Mammary epithelial cell (primary cell): ENCODE results near the gene CIDEA.

Experiments
- CTCF ChIP-seq, 2 donors: IDR thresholded peaks in 1 of 2; conservative IDR thresholded peaks in 1 of 2; 2 replicates each; pipeline ENCODE4 v1.5.1; 2011 to 2012; ENCODE audit warnings: inconsistent platforms in 2 of 2, low read length in 2 of 2, mild to moderate bottlenecking in 2 of 2, control low read depth in 1 of 2, low read depth in 1 of 2; ENCODE audit not compliant: insufficient read depth in 1 of 2; ENCODE audit errors: extremely low read depth in 1 of 2
- EZH2 ChIP-seq: IDR thresholded peaks from 2 replicates; pipeline ENCODE4 v1.6.1; 2012; ENCODE audit warnings: low read length, inconsistent platforms, borderline replicate concordance

- TF ChIP-seq CTCF (conservative IDR thresholded peaks at IDR 0.05 in 1 of 2, IDR thresholded peaks at IDR 0.05 in 1 of 2; ENCODE audit: extremely low read depth in 1 of 2, insufficient read depth in 1 of 2, low read depth in 1 of 2, low read length in 2 of 2) (no peak), EZH2 (no peak)
These were observed 56.6 kb downstream of the CIDEA start for GRCh38 chr18:12310762-12311161.
